ENCODE data around the gene RRP9.

DNA sequence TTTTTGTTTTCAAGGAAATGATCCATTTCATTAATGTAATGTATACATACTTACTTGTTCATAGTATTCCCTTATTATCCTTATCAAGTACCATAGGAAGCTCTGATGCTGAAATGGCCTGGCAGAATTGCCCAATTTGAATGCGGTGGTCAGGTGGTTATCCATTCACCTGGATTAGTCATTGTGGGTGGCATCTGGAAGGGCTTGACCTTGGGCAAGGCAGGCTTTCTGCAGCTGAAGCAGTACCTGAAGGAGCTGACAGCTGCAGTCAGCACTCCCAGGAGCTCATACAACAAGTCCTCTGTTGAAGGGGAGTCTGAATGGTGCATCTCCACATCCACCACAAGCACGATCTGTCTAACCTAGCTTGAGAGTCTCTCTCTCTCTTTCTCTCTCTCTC, 54.1 kb downstream of the RRP9 start:
- TF ChIP-seq YY1 (IDR thresholded peaks at IDR 0.05) = no peak
- no peak for TF ChIP-seq TAF1 (conservative IDR thresholded peaks at IDR 0.05)
- TF ChIP-seq, protein P1, sequence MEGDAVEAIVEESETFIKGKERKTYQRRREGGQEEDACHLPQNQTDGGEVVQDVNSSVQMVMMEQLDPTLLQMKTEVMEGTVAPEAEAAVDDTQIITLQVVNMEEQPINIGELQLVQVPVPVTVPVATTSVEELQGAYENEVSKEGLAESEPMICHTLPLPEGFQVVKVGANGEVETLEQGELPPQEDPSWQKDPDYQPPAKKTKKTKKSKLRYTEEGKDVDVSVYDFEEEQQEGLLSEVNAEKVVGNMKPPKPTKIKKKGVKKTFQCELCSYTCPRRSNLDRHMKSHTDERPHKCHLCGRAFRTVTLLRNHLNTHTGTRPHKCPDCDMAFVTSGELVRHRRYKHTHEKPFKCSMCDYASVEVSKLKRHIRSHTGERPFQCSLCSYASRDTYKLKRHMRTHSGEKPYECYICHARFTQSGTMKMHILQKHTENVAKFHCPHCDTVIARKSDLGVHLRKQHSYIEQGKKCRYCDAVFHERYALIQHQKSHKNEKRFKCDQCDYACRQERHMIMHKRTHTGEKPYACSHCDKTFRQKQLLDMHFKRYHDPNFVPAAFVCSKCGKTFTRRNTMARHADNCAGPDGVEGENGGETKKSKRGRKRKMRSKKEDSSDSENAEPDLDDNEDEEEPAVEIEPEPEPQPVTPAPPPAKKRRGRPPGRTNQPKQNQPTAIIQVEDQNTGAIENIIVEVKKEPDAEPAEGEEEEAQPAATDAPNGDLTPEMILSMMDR (IDR thresholded peaks at IDR 0.05; ENCODE audit: low read depth, low read length, missing input control) = no peak
- no peak for TF ChIP-seq HNF4A (conservative IDR thresholded peaks at IDR 0.05)
- TF ChIP-seq, protein P2, sequence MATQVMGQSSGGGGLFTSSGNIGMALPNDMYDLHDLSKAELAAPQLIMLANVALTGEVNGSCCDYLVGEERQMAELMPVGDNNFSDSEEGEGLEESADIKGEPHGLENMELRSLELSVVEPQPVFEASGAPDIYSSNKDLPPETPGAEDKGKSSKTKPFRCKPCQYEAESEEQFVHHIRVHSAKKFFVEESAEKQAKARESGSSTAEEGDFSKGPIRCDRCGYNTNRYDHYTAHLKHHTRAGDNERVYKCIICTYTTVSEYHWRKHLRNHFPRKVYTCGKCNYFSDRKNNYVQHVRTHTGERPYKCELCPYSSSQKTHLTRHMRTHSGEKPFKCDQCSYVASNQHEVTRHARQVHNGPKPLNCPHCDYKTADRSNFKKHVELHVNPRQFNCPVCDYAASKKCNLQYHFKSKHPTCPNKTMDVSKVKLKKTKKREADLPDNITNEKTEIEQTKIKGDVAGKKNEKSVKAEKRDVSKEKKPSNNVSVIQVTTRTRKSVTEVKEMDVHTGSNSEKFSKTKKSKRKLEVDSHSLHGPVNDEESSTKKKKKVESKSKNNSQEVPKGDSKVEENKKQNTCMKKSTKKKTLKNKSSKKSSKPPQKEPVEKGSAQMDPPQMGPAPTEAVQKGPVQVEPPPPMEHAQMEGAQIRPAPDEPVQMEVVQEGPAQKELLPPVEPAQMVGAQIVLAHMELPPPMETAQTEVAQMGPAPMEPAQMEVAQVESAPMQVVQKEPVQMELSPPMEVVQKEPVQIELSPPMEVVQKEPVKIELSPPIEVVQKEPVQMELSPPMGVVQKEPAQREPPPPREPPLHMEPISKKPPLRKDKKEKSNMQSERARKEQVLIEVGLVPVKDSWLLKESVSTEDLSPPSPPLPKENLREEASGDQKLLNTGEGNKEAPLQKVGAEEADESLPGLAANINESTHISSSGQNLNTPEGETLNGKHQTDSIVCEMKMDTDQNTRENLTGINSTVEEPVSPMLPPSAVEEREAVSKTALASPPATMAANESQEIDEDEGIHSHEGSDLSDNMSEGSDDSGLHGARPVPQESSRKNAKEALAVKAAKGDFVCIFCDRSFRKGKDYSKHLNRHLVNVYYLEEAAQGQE (IDR thresholded peaks at IDR 0.05) = no peak
- no peak for TF ChIP-seq GABPA (IDR thresholded peaks at IDR 0.05 in 1 of 2, conservative IDR thresholded peaks at IDR 0.05 in 1 of 2)
- TF ChIP-seq RAD21 (IDR thresholded peaks at IDR 0.05) = no peak
- no peak for TF ChIP-seq EGR1 (IDR thresholded peaks at IDR 0.05; ENCODE audit: low read depth in 2 of 2)
- TF ChIP-seq JUND (IDR thresholded peaks at IDR 0.05) = no peak
- TF ChIP-seq, protein P3, sequence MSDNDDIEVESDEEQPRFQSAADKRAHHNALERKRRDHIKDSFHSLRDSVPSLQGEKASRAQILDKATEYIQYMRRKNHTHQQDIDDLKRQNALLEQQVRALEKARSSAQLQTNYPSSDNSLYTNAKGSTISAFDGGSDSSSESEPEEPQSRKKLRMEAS (IDR thresholded peaks at IDR 0.05) = no peak
